Cardiac fibroblast (primary cell): ENCODE results near the gene RNF40.

Source experiments
- DNase-seq, 2 donors: peaks; one replicate each; pipeline versions ENCODE4 v3.0.0 to v3.0.0-alpha.2; 2010; ENCODE audit warnings: low read depth in 2 of 2
- H3K4me3 ChIP-seq, 2 donors: replicated peaks in 1 of 2; 1 replicate in 1 of 2; 2 replicates in 1 of 2; pipeline ENCODE4 v1.5.1; 2011; ENCODE audit warnings: low read depth in 2 of 2, low read length in 2 of 2, mild to moderate bottlenecking in 2 of 2, moderate library complexity in 1 of 2
- TF ChIP-seq, protein P1 (sequence below): IDR thresholded peaks from one replicate; pipeline ENCODE4 v1.5.1; 2011; ENCODE audit warnings: low read depth, mild to moderate bottlenecking, low read length, inconsistent platforms

The RNF40 gene

DNA sequence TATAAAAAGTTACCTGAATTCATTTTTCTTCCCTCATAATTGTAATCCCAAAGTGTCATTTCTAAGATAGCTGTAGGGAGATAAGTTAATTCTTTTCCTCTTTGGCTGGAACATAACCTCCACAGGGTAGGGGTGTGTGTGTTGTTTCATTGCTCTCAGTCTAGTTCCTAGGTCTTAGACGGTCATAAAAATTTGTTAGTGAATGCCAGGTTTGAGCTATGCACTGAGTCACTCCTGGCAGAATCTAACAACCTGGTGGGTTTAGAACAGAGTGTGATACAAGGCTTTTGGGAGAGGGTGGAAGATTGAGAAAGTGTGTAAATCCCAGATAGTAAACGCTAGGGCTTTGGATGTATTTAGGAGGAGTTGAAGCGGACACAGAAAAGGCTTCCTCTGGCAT, 14.8 kb upstream of the RNF40 start:
- TF ChIP-seq, protein P1, sequence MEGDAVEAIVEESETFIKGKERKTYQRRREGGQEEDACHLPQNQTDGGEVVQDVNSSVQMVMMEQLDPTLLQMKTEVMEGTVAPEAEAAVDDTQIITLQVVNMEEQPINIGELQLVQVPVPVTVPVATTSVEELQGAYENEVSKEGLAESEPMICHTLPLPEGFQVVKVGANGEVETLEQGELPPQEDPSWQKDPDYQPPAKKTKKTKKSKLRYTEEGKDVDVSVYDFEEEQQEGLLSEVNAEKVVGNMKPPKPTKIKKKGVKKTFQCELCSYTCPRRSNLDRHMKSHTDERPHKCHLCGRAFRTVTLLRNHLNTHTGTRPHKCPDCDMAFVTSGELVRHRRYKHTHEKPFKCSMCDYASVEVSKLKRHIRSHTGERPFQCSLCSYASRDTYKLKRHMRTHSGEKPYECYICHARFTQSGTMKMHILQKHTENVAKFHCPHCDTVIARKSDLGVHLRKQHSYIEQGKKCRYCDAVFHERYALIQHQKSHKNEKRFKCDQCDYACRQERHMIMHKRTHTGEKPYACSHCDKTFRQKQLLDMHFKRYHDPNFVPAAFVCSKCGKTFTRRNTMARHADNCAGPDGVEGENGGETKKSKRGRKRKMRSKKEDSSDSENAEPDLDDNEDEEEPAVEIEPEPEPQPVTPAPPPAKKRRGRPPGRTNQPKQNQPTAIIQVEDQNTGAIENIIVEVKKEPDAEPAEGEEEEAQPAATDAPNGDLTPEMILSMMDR: no peak
- peak; percentile 17 to 48 for DNase-seq
- no peak overlapping the region for H3K4me3 ChIP-seq

DNA sequence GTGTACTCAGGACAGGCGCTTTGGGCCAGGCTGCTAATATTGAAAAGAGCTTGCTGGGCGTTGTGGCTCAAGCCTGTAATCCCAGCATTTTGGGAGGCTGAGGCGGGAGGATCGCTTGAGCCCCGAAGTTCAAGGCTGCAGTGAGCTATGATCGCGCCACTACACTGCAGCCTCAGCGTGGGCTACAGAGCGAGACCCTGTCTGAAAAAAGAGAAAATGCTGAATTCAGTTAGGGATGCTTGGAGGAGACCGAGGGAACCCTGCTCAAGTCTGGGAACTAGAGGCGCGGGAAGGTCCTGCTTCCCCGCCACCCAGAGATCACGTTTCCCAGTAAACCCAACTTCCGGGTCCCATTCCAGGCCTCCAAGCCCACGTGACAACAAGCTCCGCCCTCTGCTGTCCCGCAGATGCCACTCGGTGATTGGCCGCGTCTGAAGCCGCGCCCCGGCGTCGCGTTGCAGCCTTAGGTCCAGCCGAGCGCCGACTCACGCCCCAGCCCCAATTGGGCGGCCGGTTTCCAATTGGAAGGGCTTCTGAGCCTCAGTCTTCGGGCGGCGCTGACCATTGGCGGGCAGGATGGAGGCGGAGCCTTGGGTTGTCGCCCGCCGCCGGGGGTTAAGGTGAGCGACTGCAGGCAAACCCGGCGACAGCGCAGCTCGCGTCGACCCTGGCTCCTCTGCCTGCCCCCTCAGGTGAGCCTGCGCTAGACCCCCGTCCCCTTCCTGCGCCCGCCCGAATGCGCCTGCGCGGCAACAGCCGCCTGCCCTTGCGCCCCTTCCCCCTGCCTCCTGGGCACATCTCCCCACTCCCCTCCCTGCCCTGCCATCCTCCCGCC, 14.1 kb upstream of the RNF40 start, which contains the start of gene PHKG2:
Gene PHKG2 (plus strand): TSS at position 627 of the 835 bp plus-strand sequence. CDS start 396 bp downstream, outside the sequence.
- peak; percentile 99 for DNase-seq
- peak within 1 kb of the TSS; percentile 83 to 94 for H3K4me3 ChIP-seq
- TF ChIP-seq, protein P1: no peak

DNA sequence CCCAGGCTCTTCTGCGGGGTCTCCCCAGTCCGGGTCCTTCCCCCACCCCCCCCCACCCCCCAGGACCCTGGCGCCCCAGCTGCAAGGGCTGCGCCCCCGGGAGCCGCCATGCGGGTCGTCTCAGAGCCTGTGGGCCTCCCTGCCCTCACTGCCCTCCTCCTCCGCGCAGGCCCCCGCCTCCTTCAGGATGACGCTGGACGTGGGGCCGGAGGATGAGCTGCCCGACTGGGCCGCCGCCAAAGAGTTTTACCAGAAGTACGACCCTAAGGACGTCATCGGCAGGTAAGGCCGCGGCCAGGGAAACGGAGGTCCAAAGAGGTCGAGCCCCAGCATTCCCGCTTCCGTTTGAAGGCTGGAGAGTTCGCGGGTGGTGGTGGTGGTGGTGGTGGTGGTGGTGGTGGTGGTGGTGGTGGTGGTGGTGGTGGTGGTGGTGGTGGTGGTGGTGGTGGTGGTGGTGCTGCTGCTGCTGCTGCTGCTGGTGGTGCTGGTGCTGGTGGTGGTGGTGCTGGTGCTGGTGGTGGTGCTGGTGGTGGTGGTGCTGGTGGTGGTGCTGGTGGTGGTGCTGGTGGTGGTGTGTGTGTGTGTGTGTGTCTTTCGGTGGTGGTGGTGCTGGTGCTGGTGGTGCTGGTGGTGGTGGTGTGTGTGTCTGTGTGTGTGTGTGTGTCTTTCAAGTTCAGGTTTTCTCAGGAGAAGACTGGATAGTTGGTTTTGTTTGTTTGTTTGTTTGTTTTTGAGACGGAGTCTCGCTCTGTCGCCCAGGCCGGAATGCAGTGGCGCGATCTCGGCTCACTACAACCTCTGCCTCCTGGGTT, 13.3 kb upstream of the RNF40 start:
- TF ChIP-seq, protein P1: no peak
- peak overlapping the region; percentile 83 to 94 for H3K4me3 ChIP-seq
- DNase-seq: peak; percentile 47 to 62

DNA sequence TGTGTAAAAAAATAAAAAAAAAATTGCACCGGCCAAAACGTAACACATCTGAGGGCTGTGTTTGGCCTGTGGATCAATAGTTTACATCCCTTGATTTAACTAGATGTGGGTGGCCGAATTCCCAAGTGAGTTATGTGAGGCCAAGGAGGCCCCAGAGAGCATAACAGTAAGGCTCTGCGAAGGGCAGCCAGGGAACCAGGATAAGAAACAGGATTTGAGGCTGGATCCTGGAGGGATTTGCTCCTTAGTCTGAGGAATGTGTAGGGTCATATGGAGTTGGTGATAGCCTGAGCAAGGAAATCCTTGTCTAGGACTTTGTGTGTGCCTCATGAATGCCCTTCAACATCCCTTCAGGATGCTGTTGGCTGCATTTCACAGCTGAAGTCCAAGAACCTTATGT, 11.9 kb upstream of the RNF40 start:
- TF ChIP-seq, protein P1: no peak
- H3K4me3 ChIP-seq: no peak overlapping the region

DNA sequence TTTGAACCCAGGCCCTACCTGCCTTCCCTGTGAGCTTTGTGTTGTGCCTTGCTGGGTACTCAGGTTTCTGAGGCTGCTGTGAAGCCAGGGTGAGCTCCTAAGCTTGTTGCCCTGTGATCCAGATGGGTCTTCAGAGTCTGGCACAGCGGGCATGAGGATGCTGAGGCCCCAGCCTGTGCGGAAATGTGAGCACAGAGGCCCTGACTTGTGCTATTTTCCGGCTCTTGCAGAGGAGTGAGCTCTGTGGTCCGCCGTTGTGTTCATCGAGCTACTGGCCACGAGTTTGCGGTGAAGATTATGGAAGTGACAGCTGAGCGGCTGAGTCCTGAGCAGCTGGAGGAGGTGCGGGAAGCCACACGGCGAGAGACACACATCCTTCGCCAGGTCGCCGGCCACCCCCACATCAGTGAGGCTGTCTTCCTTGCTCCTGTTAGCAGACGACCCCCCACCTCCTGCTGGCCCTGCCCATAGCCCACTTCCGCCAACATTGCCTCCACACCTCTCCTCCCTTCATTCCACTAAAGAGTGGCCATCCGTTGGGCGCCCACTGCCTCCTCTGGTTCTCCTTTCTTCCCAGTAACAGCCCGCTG, 11.2 kb upstream of the RNF40 start:
- H3K4me3 ChIP-seq: no peak overlapping the region
- TF ChIP-seq, protein P1: no peak
- DNase-seq: no peak

More for the DNA sequence above, 11.9 kb upstream of the RNF40 start:
- DNase-seq: no peak

DNA sequence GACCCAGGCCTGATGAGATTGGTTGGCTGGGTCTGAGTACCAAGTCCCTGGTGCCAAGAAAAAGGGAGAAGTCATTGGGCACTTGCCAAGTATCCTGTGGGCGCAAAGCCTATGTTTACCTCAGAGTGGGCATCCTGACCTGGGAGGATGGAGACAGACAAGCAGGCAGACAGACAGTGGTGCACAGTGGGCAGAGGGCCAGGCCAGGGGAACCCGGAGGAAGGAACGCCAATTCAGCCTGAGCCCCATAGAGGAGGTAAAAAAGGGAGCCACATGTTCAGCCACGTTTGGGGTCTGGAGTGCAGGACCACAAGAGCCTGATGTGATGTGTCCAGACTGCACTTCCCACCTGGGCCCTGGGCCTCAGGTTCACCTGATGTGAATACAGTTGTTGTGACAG, 8.5 kb upstream of the RNF40 start:
- TF ChIP-seq, protein P1: no peak
- no peak for DNase-seq

More for the DNA sequence above, 8.5 kb upstream of the RNF40 start:
- no peak overlapping the region for H3K4me3 ChIP-seq
